Fibroblast of skin of back (primary cell): ENCODE results near the gene PIR.

Experiments
- DNase-seq: peaks from one replicate; pipeline ENCODE4 v3.0.0-alpha.2; 2013

The PIR gene

DNA sequence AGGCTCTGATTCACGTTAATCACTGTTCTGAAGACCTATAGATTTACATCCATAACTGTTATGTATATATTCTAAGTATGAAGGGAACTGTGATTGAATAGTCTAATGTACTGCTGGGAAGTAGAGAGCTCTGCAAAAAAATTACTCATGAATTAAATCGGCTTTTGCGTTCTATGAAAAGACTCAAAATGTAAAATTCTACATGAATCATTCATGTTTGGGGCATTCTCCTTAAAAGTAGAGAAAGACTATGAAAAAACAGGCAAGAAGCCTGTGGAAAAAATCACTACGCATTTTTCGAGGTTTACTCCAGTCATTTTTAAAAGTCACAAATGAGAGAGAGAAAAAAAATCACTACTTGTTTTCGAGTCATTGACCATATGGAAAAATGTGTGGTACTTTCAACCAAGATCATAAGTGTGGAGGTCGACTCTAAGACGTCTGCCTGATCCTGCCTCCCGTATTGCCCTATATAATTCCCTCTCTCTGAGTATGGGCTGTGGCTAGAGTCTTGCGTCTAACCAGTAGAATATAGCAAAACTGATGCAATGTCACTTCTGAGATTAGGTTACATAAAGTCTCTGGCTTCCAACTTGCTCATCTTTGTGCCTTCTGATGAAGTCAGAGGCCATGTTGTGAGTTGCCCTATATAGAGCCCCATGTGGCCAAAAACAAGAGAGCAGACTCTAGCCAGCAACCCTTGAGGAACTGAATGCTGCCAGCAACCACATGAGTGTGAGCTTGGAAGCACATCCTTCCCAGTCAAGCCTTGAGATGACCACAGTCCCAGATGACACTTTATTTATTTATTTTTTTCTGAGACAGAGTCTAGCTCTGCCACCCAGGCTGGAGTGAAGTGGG lies 76.8 kb downstream of the PIR start:
- DNase-seq: peak; percentile 16

DNA sequence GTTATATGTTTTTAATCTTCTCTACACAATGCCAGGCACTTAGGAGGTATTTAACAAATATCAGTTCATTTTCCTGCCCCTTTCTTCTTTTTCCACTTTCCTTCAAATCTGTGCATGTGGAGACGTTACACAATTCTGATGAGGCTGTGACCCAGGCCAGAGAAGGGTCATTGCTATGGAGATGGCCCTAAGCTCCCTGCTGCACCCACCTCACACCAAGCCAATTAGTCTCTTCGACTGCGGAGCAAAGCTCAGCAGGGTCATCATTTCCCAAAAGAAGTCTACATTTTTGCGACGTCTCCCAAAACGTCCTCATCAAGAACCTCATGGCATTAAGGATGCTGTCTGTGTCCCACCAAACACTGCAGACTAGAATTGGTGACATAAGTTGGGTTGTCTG lies 80.0 kb downstream of the PIR start:
- DNase-seq: no peak

DNA sequence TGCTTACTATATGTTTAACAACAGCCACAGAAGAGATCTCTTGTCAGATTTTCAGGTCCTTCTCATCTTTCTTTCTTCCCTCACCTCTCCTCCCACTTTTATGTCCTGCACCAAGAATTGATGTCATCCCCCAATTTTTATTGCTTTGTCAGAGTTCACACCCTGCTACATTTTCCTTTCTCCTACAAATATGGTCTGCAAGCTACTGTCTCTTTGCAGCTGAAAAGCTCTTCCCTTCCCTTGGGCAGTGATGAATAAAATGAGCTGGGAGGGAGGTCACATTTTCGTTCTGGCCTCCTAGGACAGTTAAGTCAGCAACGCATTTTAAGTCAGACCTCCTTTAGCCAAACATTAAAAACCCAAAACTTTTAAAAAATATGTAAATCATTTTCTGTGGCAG lies 82.2 kb downstream of the PIR start:
- DNase-seq: no peak

DNA sequence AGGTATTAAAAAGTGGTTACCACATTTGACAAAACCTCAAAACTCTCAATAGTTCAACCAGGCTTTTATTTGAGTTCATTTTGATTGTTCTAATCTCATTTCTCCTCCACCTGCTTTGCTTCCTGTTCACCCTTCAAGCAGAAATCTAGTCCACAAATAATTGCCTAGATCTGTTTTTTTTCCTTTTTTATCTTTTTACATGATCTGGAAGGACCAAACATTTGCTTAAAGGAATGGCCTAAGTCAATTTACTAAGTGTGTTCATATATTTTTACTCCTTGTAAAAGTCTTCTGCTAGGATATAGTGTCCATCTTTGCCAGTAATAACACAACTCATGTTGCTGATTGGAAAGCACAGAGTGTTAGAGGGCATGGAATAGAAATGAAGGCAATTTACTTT lies 82.7 kb downstream of the PIR start:
- no peak for DNase-seq

DNA sequence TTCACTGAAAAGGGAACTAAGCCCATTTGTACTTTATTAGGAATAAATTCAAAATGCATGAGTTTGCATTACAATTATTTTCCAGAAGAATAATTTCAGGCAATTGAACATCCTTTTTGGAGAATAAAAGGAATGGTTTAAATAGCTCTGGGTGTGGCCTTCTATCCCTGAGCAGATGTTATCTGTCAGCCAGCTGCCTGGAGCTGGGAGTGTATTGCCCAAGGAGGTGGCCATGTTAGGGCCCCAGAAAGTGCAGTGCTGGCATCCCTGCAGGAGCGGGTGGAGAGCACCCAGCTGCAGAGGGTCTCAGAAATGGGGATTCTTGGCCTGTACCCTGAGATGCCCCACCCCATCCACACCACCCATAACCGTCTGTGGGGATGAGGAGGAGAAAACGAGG lies 87.3 kb downstream of the PIR start:
- no peak for DNase-seq

DNA sequence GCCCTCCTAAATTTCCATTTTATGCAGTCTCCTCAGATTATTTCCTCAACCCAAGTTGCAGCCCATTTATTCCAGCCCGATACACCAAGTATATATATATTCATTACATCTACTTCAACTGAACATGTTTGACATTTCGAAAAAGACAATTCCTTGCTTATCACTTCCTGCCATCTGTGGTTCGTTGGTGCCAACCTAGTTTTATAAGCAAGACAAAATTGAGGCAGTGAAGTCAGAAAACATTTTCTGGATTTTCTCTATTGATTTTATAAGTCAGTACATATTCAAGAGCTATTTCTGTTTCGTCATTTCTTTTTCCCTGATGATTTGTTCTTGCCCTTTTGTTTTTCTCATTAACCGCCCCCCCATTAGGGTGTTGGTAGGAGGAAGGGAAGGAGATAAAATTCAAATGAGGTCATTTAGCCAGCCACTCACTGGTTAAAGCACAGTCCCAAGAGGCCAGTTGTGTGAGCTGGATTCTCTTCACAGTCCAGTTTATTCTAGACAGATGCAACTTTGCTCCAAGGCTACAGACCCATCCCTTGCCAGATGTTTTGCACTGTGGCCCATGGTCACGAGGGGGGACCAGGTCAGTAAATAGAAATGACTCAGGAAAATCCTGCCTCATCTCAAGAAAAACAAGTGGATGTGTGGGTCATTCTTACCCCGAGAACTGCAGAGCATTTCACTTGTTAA lies 88.6 kb downstream of the PIR start:
- no peak for DNase-seq

DNA sequence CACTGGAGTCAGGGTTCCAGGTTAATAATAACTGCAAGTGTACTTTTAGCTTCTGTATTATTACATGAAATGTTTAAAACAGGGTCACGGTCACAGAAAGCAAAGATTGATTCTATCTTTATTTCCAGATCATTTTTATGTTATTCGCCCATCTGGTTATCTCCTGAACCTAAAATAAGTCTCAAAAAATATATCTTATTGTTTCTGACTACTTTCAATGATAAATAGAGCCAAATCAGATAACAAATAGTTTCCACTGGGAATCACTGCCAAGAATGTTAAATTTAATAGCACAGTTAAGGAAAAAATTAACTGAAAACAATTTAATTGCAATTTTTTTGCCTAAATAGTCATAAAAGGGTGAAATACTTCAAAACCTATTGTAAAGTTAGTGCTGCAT lies 91.8 kb downstream of the PIR start:
- no peak for DNase-seq

DNA sequence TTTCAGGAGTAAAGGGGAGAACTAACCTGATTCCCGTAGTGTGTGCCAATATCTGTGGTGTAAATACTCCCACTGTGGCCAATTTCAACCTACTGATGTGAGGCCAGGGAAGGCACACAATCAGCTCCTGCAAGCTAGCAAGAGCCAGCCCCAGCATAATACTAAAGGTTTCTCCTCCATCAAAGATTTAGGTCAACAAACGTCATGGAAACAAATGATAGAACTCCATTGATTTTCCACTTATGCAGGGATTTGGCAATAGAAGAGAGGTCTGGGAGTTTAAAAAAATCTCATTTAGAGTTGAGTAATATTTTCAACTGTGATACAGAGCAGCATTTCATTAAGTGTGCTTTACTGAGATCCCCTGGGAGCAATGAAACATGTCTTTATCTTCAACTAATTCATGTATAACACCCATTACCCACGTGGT lies 93.2 kb downstream of the PIR start:
- DNase-seq: no peak

DNA sequence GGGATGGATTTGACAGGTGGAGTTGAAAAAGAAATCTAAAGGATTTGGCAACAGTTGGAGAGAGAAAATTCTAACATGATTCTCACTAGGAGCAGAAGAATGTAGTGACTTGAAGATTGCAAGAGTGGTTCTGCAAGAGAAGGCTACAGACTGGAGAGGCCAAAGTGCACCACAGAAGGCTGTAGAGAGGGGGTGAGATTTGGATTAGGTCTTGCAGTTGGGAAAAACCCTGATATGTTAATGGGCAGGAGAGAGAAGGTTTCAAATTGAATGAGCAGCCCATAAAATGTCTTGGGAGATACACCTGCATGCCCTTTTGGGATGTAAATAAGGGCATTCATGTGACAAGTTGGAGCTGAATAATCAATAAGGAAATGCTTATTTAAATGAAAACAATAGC lies 94.3 kb downstream of the PIR start:
- DNase-seq: no peak

DNA sequence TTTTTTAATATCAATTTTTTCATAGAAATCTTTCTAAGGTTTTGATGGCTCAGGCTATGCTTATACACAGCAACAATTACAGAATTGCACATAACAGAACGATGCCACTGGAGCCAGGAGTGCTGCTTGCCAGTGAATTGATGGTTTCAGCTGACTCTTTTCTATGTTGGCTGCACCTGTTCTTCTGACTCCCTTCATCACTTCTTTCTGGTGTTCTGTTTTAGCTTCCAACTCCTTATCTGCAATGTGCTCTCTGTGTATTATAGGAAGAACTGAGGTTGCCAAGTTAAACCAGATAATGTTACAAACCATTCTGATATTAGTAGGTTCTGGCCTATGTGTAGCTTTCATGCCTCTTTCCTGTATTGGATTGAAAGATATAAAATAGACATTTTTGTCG lies 97.3 kb downstream of the PIR start:
- DNase-seq: no peak

DNA sequence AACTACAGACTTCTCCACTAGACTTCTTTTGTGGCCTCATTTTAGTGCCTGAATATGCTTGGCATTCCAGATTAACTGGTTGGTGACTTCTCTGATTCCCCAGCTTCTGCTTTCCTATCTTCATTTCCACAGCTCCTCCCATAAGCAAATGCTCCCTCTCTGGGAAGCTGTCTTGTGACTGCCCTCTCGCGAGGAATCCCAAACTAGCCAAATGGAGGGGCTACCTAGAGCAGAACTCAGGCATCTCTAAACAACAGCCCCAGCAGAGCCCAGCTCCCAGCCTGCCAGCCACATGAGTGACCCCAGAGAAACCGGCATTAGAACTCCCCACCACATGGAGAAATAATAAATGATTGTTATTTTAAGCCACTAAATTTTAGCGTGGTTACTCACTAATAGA lies 101.3 kb downstream of the PIR start:
- no peak for DNase-seq

DNA sequence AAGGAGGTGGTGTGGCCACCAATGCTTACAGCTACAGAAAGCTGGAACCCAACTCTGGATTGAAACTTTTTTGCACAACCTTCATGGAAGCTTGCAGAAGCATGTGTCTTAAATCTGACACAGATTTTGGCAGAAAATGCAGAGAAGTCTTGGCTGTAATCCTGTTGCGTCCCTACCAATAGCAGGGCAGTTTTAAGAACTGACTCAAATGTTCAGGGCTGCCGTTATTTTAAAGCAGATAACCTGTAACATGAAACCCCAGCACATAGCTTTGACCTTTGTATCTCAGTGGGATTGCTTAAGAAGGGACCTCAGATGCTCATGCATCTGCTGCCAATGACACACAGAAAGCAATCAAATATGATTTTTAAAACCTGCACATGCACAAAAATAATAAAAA lies 108.8 kb downstream of the PIR start, which contains the start of gene VEGFD:
VEGFD (minus strand) TSS at position 110 of the 400 bp plus-strand sequence. CDS start 467 bp downstream, outside the sequence.
- no peak for DNase-seq

DNA sequence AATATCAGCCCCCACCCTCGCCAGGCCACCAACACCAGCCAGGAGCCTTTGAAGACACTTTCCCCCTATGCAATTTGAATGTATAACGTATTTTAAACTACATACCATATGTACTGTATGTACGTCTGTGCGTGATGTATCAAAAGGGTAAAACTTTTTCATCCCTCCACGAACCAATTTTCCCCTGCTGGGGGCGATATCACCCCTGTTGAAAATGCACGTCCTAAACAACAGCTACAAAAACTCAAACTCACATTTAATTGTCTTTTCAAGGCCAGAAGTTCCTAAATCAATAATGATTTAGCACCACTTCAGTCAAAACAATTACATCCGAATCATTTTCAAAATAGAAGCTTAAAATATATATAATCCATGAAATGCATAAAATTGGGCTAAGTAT lies 110.3 kb downstream of the PIR start:
- DNase-seq: no peak

DNA sequence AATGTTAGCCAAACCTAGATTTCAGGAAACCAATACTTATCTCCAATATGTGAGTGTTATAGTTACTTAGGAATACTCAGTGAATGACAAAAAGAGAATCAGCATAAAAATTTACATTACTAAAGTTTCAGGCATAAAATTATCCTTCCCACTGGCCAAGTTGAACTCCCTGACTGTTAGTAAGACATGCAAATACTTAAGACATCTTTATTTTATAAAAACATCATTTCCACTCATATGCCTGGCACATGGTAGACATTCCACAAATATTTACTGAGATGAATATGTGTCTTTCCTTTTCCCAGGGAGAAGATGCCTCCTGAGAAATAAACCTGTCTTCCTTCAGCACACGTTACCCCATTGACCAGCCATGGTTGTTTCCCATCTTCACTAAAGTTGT lies 116.2 kb downstream of the PIR start:
- peak; percentile 31 for DNase-seq

DNA sequence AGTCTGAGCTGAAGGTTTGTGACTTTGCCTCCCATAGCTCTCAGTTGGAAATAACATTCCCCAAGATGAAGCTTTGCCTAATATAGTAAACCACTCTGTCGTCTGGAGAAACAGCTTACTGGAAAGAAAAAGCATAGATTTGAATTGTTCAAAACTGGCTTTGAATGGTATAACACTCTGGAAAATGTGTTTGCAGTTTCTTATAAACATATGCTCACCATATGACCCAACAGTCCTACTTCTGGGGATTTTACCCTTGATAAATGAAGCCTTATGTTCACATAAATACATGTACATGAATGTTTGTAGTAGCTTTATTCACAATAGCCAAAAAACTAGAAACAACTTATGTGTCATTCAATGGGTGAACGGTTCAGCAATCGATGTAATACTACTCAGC lies 119.2 kb downstream of the PIR start:
- DNase-seq: no peak

DNA sequence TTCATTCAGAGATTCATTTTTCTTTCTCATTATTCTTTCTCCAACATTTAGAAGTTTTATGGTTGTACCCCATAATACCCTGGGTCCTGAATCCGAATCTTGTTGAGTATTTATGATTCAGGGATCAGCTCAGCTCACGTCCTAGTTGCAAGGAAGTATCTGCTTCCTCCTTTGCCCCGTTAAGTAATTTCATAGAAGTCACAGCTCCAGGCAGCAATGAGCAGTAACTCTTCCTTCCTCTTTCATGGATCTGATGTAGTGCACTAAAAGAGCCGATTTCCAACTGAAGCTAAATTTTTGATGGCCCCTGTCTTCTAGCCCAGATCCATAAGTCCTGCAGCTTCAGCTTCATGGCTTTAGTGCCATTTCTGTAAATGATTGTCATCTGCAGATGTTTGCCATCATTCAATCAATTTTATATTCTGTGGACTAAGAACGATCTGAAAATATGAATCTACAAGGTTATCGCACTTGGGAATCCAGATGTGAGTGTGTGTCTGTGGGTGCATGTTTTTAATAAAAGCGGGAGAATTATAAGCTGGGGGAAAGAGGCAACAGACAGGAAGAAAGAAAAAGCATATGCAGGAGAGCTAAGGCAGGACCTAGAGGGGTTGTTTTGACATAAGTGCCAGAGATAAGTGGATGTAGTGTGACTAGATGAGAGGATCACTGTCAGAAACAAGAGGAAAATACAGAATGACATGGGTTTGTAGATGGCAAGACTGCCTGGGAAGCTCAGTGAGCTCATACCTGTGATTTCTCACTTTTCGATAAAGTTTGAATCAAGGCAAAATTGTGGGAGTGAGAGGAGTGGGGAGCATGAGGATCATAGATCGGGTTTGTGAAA lies 126.4 kb downstream of the PIR start:
- no peak for DNase-seq

DNA sequence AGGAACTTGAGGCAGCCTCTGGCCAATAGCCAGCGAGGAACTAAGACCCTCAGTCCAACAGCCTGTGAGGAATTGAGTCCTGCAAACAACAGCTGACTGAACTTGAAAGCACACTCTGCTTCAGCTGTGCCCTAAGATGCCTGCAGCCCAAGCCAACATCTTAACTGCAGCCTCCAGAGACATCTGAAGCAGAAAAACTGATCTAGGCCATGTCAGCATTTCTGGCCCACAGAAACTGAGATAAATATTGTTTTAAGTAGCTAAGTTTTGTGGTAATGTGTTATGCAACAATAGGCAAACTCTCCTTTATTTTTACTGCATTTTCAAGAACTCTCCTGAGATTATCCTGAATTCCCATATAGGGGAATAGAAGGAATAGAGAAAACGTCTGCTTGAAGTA lies 133.4 kb downstream of the PIR start:
- no peak for DNase-seq

DNA sequence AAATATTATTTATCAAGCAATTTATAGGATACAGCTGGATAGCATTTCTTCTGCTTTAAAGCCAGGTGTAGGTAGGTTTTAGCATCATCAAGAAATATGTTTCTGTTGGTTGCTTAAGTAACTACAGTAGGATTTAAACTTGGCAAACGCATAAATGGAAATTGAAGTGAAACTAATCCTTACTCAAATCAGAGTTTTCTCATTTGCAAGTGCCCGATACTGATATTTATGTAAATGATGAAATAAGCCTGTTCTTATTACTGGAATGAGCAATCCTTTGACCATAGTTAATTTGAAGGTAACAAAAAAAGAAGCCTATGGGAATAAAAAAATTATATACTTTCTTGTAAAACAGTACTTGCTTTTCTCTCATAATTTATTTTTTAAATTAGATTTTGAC lies 134.6 kb downstream of the PIR start:
- no peak for DNase-seq

DNA sequence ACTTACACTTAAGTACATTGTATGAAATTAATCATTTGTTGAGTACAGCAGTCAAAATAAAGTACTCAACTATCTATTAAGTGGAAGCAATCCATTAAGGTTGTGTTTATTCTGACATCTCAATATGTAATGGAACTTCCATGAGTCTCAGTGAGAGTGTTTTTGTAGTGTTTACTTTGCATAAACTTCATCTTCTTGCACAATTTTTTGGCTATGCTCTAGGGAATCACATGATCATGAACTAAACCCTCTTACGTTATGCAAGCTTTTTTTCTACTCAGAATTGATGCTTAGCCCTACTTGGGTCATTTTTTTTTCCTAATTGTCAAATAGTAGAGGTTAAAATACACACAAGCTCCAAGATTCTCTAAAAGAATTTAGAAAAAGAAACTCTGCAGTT lies 136.7 kb downstream of the PIR start:
- DNase-seq: no peak

DNA sequence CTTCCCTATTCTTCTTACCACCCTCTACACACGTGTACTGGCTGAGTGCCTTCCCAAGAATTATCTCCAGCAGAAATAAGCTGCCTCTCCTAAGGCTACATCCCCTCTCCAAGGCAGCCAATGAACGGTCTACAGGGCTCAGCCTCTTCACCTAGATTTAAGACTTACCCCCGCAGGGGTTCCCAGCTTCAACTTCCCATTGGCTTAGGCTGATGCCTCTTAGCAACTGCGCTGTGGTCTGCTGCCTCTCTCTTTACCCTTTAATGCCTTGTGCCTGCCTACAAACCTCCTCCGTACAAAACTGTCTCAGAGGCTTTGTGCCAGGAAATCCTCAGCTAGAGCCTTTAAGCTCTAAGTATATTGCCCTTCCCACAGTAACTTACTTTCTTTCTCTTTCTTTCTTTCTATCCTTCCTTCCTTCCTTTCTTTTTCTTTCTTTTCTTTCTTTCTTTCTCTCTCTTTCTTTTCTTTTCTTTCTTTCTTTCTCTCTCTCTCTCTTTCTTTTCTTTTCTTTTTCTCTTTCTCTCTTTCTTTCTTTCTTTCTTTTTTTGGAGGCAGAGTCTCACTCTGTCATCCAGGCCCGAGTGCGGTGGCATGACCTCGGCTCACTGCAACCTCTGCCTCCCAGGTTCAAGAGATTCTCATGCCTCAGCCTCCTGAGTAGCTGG lies 142.7 kb downstream of the PIR start:
- DNase-seq: no peak

DNA sequence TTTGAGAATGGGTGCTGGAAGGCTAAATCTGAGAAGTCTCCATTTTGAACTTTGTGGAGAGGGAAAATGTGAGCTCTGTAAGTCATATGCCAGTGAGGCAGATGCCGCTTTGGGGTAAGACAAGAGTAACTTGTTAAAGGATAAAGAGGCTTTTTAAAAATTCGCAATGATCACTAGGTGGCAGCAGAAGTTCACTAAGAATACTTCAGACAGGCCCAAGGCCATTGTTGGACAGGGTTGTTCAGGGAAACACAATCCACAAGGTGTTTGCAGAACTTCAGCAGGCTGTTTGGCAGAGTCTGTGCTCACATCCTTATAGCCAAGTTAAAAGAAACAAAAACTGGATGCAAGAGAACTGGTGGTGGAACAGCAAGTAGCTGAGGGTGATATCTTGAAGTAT lies 144.1 kb downstream of the PIR start:
- DNase-seq: peak; percentile 52

DNA sequence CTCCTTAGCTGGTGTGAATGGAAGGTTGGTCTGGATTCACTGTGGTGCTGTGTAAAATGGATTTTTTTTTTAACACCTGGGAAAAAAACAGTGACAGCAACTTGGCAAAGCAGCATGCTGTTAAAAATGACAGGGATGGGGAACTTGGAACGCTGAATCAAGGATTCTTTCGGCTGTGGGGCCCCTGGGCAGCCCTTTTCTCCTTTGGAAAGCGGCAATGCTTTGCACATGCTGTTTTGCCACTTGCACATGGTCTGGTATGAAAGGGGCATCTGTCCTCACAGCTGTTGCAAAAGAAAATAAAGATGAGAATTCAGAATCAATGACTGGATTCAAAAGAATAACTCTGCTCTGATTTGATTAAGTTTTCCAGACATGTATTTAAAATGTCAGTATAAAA lies 147.2 kb downstream of the PIR start:
- DNase-seq: no peak

DNA sequence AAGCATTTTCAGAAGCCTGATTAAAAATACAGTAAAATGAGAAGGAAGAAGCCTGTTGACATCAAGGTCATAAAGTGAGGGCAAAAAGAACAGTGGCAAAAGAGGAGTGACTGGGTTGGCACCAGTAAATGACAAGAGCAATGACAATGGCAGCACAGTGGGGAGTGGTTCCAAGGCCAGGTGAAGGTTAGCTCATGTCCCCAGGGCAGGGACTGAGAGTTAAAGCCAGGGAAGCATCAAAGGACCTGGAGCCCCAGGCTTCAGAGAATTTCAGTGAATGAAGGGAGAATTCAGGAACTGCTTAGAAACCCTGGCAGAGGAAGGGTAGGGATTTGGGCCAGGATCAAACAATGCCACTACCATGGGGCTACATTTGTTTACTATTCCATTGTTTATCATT lies 149.0 kb downstream of the PIR start:
- DNase-seq: no peak
